Rectal smooth muscle tissue (tissue), 1 donor: ENCODE data around the gene ITGAL.

ENCODE experiments used
- H3K27ac ChIP-seq: one replicate; pipeline ENCODE4 v1.7.0; 2013; ENCODE audit warnings: low read depth, low read length, inconsistent platforms
- H3K27me3 ChIP-seq: one replicate; pipeline ENCODE4 v1.7.0; 2013; ENCODE audit warnings: low read length; ENCODE audit not compliant: control insufficient read depth, insufficient read depth
- H3K36me3 ChIP-seq: one replicate; pipeline ENCODE4 v1.7.0; 2013; ENCODE audit warnings: low read length; ENCODE audit not compliant: control insufficient read depth, insufficient read depth
- H3K4me1 ChIP-seq: one replicate; pipeline ENCODE4 v1.7.0; 2013; ENCODE audit warnings: low read length; ENCODE audit not compliant: control insufficient read depth, insufficient read depth
- H3K4me3 ChIP-seq: one replicate; pipeline ENCODE4 v1.7.0; 2013; ENCODE audit warnings: low read length
- H3K9ac ChIP-seq: one replicate; pipeline ENCODE4 v1.7.0; 2013; ENCODE audit warnings: low read length

ITGAL gene

DNA sequence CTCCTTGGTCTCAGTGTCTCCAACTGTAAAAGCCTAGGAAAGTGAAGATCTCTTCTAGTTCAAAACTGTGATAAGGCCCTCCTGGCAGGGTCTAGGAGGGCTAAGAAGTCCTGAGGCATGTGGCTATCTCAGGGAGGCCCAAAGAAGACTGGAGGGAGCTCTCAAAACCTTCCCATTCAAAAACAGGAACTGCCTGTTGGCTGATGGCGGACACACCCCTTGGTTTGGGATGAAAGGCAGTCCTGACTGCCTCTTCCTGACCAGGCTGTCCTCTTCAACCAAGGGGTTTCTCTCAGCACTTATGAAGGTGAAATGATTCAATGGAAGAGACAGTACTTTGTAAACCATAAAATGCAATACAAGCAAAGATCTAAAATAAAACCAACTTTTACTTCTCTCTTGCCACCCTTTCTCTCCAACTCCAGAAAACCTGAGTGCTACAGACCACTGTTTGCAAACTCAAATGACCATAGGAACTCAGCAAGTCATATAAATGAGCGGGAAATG is 80.9 kb downstream of the ITGAL start:
- H3K4me1 ChIP-seq, result peaks cover 5% of the 10 kb centered on the region
- H3K4me3 ChIP-seq, result no peak overlapping the region
- no peak overlapping the region for H3K9ac ChIP-seq
- no peaks in the 10 kb centered on the region for H3K27me3 ChIP-seq
- no peak overlapping the region for H3K27ac ChIP-seq
- H3K36me3 ChIP-seq, result peaks cover 4% of the 10 kb centered on the region

DNA sequence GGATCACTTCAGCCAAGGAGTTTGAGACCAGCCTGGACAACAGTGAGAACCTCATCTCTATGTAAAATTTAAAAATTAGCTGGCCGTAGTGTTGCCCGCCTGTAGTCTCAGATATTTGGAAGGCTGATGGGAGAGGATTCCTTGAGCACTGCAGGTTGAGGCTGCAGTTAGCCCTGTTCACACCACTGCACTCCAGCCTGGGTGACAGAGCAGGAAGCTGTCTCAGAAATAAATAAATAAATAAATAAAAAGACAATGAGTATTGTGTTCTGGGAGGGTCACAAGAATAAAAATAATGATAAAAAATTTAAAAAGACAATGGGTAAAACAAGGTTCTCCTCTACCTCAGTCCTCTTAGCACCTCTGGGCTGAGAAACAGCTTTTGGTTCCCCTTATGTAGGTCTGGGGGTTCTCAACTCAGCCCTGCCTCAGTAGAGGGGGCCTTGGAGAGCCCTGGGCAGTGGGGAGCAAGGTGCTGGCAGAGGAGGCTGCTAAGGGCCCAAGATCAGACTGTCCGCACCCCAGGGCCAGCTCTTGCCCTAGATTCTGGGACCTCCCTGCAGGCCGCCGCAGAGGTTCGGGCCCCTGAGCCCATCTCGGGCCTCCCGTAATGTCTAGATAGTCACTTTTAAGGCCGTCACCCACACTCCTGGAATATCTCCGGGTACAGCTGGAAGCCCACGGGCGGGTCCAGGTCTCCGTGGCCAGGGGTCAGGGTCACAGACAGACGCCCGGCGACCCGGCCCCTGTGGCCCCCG is 82.2 kb downstream of the ITGAL start:
- peaks cover 5% of the 10 kb centered on the region for H3K4me1 ChIP-seq
- H3K27ac ChIP-seq, result no peak overlapping the region
- peaks cover 4% of the 10 kb centered on the region for H3K36me3 ChIP-seq

DNA sequence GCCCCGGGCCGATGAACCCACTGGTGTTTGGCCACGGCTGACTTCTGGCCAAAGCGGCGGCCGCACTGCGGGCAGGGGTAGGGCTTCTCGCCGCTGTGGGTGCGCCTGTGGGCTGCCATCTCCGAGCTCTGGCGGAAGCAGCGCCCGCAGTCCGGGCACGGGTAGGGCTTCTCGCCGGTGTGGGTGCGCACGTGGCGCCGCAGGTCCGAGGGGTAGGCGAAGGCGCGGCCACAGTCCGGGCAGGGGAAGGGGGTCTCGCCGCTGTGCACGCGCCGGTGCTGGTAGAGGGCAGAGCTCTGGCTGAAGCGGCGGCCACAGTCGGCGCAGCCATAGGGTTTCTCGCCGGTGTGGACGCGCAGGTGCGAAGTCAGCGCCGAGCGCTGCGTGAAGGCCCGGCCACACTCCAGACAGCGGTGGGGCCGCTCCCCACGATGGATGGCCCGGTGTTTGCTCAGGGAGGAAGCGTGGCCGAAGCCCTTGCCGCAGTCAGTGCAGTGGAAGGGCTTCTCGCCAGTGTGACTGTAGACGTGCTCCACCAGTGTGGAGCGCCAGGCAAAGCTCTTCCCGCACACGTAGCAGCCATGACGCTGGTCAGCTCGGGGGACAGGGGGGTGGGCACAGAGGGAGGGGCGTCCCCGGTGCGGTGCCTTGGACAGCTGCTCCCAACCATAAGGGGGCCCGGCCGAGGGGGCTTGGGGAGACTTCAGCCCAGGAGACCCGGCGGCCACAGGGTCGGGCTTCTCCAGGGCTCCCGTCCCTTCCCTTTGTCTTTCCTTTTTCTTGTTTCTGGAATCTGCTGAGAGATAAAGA is 83.0 kb downstream of the ITGAL start:
- no peak overlapping the region for H3K27ac ChIP-seq
- H3K4me3 ChIP-seq, result no peak overlapping the region
- H3K36me3 ChIP-seq, result peaks cover 4% of the 10 kb centered on the region
- no peaks in the 10 kb centered on the region for H3K27me3 ChIP-seq
- no peak overlapping the region for H3K9ac ChIP-seq
- peaks cover 5% of the 10 kb centered on the region for H3K4me1 ChIP-seq

More for the DNA sequence above, 82.2 kb downstream of the ITGAL start:
- Histone ChIP-seq H3K4me3 (no peak overlapping the region), H3K9ac (no peak overlapping the region), H3K27me3 (no peaks in the 10 kb centered on the region)

DNA sequence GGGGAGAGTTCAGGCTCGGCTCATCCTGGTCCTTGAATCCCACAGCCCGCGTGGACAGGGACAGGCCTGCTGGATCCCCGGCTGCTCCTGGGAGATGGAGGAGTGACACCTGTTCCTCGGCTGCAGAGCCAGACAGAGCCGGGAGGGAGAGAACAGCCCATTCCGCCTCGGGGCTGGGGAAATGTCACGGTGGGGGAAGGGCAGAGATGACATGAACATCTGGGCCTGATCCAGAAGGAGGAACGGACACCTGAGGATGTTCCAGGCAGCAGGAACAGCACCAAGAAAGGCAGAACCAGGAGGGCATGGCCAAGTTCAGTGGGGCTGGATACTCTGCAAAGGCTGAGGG is 83.6 kb downstream of the ITGAL start:
- peaks cover 5% of the 10 kb centered on the region for H3K4me1 ChIP-seq
- no peak overlapping the region for H3K9ac ChIP-seq
- H3K36me3 ChIP-seq, result peaks cover 4% of the 10 kb centered on the region
- H3K27ac ChIP-seq, result no peak overlapping the region
- no peaks in the 10 kb centered on the region for H3K27me3 ChIP-seq
- H3K4me3 ChIP-seq, result peak overlapping the region; percentile 21

DNA sequence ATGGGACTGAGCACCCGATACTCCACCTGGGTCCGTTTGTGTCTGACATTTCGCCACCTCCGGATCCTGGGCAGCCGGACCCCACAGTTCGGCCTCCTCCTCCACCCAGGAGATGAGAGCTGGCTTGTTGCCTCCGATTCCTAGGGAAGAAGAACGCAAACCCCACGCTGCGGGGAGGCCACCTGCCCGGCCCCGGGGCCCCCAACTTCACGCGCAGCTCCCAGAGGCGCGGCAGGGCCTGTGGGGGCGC is 85.1 kb downstream of the ITGAL start:
- peak overlapping the region; percentile 60 for H3K4me3 ChIP-seq
- H3K4me1 ChIP-seq, result peaks cover 5% of the 10 kb centered on the region
- no peaks in the 10 kb centered on the region for H3K27me3 ChIP-seq
- peaks cover 4% of the 10 kb centered on the region for H3K36me3 ChIP-seq
- H3K27ac ChIP-seq, result peak overlapping the region; percentile 85
- H3K9ac ChIP-seq, result peak overlapping the region; percentile 88

DNA sequence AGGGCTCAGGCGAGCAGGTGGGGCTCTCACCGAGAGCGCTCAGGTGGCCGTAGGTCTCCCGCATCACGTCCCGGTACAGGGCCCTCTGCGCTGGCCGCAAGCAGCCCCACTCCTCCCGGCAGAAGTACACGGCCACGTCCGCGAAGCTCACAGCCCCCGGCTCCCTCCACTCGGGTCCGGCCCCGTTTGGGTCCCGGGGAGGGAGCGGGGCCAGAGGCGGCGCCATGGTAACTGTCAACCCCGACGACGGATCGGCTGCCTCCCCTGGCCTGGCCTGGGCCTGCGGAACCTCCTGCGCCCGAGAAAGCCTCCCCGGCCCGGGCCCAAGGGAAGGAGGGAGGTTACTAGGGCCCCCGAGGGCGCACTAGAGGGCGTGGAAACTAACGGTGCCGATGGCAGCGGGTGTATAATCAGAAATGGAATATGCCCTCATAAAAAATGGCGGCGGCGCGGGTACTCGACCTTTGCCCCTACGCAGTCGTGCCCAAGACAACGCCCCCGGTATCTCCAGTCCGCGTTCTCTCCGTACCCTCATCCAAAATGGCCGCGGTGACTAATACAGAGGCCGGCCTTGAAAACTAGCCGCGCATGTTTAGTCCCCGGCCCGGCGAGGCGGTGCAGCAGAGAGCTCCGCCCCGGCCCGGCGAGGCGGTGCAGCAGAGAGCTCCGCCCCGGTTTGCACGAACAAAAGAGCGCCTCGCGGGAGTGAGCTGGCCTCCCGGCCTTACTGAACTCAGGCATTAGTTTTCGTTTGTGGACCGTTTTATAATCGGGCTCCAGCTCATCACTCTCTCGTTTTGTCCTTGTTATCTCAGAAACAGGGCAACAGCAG is 85.6 kb downstream of the ITGAL start, which contains the start of gene ZNF764:
Gene ZNF764, minus strand, starts transcription at position 418 of the 832 bp plus-strand sequence. Its CDS starts 192 bp downstream, at position 226.
- H3K4me1 ChIP-seq, result peaks cover 5% of the 10 kb centered on the region
- H3K9ac ChIP-seq, result peak within 1 kb of the TSS; percentile 88
- H3K4me3 ChIP-seq, result peak within 1 kb of the TSS; percentile 60
- peaks cover 4% of the 10 kb centered on the region for H3K36me3 ChIP-seq
- H3K27me3 ChIP-seq, result no peaks in the 10 kb centered on the region
- H3K27ac ChIP-seq, result peak within 1 kb of the TSS; percentile 85

DNA sequence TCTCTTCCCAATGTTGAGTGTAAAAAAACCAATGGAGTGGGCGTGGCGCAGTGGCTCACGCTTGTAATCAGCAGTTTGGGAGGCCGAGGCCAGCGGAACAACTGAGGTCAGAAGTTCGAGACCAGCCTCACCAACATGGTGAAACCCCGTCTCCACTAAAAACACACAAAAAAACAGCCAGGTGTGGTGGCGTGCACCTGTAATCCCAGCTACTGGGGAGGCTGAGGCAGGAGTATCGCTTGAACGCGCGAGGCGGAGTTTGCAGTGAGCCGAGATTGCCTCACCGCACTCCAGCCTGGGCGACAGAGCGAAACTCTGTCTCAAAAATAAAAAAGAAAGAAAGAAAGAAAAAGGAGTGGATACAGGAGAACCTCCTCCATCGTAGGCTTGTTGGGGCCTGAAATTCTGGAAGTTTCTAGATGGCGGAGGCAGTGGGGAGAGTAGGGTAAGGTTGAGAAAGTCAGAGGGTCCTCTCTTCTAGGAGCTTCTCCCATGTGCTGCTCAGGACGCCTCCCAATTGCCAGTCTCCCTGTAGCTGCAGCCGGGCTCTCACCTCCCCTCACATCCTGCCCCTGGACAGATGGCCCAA is 86.3 kb downstream of the ITGAL start:
- peak overlapping the region; percentile 85 for H3K27ac ChIP-seq
- H3K4me1 ChIP-seq, result peaks cover 5% of the 10 kb centered on the region
- peaks cover 4% of the 10 kb centered on the region for H3K36me3 ChIP-seq
- peak overlapping the region; percentile 49 for H3K9ac ChIP-seq
- H3K4me3 ChIP-seq, result peak overlapping the region; percentile 52
- H3K27me3 ChIP-seq, result no peaks in the 10 kb centered on the region

DNA sequence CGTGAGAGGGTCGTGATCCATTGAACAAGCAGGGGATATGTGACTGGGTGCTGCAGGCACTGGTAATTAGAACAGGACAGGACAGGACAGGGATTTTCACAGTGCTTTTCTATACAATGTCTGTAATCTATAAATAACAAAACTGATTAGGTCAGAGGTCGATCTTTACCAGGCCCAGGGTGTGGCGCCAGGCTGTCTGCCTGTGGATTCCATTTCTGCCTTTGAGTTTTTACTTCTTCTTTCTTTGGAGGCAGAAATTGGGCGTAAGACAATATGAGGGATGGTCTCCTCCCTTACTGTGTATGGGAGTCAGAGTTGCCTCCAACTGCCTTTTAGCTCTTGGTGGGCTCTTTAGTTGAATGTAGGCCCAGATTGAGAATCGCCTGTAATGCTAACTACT is 87.1 kb downstream of the ITGAL start:
- no peak overlapping the region for H3K9ac ChIP-seq
- no peak overlapping the region for H3K4me3 ChIP-seq
- no peak overlapping the region for H3K27ac ChIP-seq
- H3K36me3 ChIP-seq, result peaks cover 2% of the 10 kb centered on the region
- H3K27me3 ChIP-seq, result no peaks in the 10 kb centered on the region
- H3K4me1 ChIP-seq, result peaks cover 5% of the 10 kb centered on the region

DNA sequence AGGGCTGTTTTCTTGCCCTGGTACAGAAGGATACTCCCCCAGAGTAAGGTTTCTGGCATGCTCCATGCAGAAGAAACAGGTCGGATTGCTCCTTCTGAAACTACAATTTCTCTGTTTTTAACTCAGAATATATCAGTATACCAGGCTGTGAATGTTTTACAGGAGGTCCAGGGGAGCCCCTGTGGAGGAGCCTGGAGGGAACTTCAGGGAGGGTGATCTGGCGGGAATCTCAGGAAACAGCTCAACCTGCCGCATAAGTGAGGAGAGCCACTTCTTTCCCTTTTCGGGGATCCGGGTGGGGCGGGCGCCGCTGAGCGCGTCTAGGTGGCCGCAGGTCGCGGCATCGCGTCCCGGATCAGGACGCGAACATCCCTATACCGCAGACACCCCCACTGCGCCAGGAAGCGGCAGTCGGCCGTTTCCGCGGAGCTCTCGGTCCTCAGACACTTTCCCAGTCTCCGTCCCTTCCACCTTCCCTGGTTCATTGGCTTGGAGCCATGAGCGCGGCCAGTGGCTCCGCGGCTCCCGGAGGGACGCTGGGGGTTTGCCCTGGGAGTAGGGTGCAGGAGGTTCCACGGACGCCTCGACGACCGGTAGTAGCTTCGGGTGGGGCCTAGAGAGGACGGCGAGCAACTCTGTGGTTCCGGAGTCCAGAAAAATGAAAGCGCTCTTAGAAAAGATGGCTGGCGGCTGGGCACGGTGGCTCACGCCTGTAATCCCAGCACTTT is 88.7 kb downstream of the ITGAL start:
- H3K9ac ChIP-seq, result peak overlapping the region; percentile 78
- H3K27ac ChIP-seq, result peak overlapping the region; percentile 24
- H3K27me3 ChIP-seq, result no peaks in the 10 kb centered on the region
- no peaks in the 10 kb centered on the region for H3K36me3 ChIP-seq
- peak overlapping the region; percentile 73 for H3K4me3 ChIP-seq
- H3K4me1 ChIP-seq, result peaks cover 5% of the 10 kb centered on the region

DNA sequence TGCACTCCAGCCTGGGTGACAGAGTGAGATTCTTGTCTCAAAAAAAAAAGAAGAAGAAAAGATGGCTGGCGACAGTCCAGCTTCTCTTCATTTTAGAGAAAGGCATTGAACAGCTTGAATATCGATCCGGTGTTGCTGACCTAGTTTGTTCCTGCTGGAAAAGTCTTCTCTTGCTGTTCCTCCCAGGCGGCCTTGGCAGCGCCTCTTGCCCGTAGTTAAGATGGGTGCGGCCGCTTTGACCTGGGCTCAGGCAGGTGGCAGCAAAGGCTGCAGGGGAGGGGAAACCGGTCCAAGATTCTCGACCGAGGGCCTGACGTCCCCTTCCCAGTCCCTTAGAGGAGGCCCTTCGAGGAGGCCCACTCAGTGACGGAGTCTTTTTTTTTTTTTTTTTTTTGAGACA is 89.5 kb downstream of the ITGAL start:
- no peak overlapping the region for H3K27ac ChIP-seq
- H3K4me3 ChIP-seq, result no peak overlapping the region

DNA sequence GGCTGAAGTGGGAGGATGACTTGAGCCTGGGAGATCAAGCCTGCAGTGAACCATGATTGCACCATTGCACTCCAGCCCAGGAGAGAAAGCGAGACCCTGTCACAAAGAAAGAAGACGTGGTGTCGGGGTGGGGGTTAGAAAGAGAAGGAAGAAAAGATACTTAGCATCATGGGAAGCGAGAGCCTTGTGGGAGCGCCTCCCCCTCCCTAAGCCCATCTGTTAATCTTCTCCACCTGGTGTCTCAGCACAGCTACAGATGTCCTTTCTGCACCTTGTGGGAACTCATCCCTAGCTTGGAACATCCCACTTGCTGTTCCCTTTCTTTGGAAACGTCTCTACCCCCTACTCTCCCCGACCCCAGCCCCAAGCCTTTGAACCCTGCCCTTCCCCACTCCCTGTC is 93.0 kb downstream of the ITGAL start:
- Histone ChIP-seq H3K27me3 (no peaks in the 10 kb centered on the region), H3K36me3 (no peaks in the 10 kb centered on the region), H3K4me1 (no peaks in the 10 kb centered on the region), H3K4me3 (no peak overlapping the region), H3K9ac (no peak overlapping the region), H3K27ac (no peak overlapping the region)

More for the DNA sequence above, 89.5 kb downstream of the ITGAL start:
- no peaks in the 10 kb centered on the region for H3K27me3 ChIP-seq
- no peaks in the 10 kb centered on the region for H3K36me3 ChIP-seq
- H3K4me1 ChIP-seq, result peaks cover 5% of the 10 kb centered on the region
- H3K9ac ChIP-seq, result no peak overlapping the region
